OCI-LY3 (cell line): ENCODE data around the gene ARSJ.

ENCODE experiments used
- EZH2phosphoT487 ChIP-seq: fragments of 200-600 bp; shearing (Covaris generic); IDR thresholded peaks from 2 replicates; pipeline ENCODE4 v1.6.1; 2018; ENCODE audit warnings: antibody characterized with exemption, mixed run types, low read depth
- TF ChIP-seq, protein P1 (sequence below): fragments of 200-600, 300-600 bp; sonication (generic); IDR thresholded peaks from 2 replicates; pipeline ENCODE4 v1.5.1; 2014; ENCODE audit warnings: antibody characterized with exemption, low read length, low read depth

DNA sequence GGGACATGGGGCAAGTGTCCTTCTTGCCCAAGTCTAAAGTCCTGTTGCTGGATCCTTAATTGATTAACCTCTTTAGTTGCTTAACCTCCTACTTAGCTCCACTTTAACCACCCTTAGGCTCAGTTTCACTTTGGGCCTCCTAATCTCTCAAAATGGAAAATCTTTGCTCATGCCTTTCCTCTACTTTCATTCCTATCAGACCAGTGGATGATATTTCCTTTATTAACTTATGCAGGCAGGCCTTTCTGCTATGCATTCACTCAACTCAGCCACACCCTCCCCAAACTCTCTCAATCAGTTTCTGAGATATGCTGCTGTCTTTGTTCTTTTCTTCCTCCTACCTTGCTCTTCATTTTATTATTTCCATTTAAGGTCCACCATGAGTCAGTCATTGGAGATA is 14.4 kb upstream of the ARSJ start:
- TF ChIP-seq, protein P1, sequence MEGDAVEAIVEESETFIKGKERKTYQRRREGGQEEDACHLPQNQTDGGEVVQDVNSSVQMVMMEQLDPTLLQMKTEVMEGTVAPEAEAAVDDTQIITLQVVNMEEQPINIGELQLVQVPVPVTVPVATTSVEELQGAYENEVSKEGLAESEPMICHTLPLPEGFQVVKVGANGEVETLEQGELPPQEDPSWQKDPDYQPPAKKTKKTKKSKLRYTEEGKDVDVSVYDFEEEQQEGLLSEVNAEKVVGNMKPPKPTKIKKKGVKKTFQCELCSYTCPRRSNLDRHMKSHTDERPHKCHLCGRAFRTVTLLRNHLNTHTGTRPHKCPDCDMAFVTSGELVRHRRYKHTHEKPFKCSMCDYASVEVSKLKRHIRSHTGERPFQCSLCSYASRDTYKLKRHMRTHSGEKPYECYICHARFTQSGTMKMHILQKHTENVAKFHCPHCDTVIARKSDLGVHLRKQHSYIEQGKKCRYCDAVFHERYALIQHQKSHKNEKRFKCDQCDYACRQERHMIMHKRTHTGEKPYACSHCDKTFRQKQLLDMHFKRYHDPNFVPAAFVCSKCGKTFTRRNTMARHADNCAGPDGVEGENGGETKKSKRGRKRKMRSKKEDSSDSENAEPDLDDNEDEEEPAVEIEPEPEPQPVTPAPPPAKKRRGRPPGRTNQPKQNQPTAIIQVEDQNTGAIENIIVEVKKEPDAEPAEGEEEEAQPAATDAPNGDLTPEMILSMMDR = no peak
- no peak for TF ChIP-seq EZH2phosphoT487
